Suppressor macrophage treated with lipopolysaccharide for 1 hour (primary cell): ENCODE results near the gene FUT9.
A peak's percentile ranks its signal among the peaks of the same experiment; 100 is the strongest.

Experiments used
- DNase-seq, 3 donors: peaks; one replicate each; pipeline ENCODE4 v3.0.0-alpha.2; 2020 to 2022

FUT9 gene

GRCh38 chr6:96074006-96074405 lies 58.2 kb downstream of the FUT9 start:
- DNase-seq: no peak

GRCh38 chr6:96075826-96076225 lies 60.1 kb downstream of the FUT9 start:
- DNase-seq: no peak

GRCh38 chr6:96086745-96087144 lies 71.0 kb downstream of the FUT9 start:
- no peak for DNase-seq

GRCh38 chr6:96089173-96089572 lies 73.4 kb downstream of the FUT9 start:
- no peak for DNase-seq

GRCh38 chr6:96094077-96094476 lies 78.3 kb downstream of the FUT9 start:
- DNase-seq: no peak

GRCh38 chr6:96099069-96099468 lies 83.3 kb downstream of the FUT9 start:
- no peak for DNase-seq

GRCh38 chr6:96101564-96101963 lies 85.8 kb downstream of the FUT9 start:
- no peak for DNase-seq

DNA sequence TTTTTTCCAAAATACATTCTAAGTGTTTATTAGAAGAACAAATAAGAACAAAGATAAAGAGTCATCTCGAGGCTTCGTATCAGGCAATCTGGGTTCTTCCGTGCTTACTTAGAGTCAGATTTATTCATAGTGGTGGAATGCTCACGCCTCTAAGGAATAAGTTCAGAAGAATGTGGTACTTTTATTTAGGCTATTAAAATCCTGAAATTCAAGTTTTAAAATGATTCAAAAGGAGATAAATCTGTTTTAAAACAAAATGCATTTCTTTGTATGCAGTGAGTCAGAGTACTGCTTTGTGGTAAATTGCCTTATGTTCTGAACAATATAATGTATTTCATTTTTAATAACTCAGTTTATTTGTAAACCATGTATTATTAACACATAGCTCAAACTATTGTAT lies 89.1 kb downstream of the FUT9 start:
- no peak for DNase-seq

- DNase-seq: no peak
Measured at GRCh38 chr6:96110878-96111277, 95.1 kb downstream of the FUT9 start.

DNA sequence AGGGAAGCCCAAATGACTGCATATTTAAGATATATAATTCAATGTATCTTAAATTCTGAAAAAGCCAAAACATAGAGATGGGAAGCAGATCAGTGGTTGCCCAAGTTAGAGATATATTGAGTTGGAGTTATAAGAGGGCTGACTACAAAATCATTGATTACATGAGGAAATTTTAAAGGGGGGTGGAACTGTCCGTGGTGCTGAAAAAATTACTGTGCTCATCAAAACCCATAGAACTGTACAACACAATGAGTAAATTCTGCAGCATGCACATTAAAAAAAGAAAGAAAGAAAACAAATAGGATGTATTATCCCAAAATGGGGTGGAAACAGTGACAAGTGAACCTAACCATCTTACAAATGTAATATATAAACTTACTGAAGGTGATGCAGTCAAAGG lies 100.9 kb downstream of the FUT9 start:
- peak in 2 of 3 donors; percentile 10 for DNase-seq

DNA sequence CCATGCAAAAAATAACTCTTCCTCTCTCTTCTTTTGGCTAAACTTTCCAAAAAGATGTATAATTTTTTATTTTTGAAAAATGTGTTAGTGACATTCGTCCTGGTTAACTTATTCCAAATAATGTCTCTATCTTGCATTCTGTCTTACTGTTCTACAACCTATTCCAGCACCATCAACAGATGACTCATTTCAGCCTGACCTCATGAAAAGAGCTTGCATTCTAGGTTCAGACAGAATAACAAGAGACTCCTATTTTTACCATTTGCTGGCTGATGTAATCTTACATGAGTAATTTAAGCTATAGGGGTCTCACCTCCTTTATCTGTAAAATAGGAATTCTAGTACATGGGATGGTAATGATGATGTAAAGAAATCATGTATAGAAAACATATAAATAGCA lies 109.0 kb downstream of the FUT9 start:
- DNase-seq: no peak

DNA sequence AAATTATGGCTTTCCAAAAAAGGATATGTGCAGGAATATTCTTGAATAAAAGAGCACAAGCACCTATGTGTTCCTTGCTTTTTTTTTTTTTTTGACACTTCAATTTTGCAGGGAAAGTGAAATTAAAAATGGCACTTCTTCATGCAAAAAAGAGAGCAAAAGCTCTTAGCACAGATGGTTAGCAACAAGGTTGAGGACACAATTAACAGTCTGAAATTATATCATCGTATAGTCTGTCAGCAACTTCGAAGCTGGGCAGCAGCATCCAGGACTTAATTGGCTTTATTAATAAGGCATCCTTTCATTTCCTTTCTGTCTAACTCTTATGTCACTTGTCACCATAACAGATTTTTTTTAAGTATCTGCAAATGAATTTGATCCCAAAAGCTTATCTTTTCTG lies 122.6 kb downstream of the FUT9 start:
- no peak for DNase-seq

DNA sequence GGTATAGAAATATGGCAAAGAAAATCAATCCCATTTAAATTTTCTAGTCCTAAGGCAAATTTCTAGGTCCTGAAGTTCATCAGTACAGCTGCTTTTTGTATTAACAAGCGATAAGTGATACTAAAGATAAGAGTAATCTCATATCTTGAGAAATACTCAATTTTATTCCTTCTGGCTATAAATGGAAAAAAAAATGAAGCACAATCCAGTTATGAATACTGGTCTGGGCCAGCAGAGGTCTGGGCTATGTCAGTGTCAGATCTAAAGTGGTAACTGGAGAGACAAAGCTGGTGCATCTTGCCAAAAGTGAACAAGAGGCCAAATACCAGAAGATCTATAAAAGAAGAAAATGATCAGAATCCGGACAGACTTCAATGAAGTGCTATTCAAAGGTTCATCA lies 126.4 kb downstream of the FUT9 start:
- DNase-seq: no peak

- no peak for DNase-seq
Measured at GRCh38 chr6:96150431-96150830, 134.7 kb downstream of the FUT9 start.

GRCh38 chr6:96151707-96152106 lies 135.9 kb downstream of the FUT9 start:
- no peak for DNase-seq

DNA sequence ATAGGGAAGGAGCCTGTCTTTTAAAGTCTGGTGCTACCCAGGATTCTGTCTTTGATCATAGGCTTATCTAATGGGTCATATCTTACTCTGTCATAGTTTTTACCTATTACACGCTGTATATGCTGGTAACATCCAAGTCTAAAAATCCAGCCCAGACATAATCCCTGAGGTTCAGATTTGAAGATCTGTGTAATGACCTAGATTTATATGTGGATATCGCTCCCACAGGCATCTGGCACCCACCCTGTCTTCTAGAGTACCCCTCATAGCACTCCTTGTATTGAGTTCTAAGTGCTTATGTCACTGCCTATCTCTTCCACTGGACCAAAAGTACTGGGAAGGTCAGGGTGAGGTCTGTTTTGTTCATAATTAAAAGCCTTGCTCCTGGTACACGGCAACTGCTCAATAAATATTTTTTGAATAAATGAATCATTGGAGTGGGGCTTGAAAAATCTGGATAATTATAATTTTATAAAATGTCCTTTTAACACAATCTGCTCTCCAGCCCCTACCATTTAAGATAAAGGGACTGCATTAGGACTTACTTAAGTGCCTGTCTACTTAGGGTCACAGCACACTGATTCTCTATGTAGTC lies 136.4 kb downstream of the FUT9 start:
- no peak for DNase-seq

- DNase-seq: no peak
Measured at GRCh38 chr6:96153775-96154174, 138.0 kb downstream of the FUT9 start.

GRCh38 chr6:96156425-96156824 lies 140.7 kb downstream of the FUT9 start:
- DNase-seq: no peak

DNA sequence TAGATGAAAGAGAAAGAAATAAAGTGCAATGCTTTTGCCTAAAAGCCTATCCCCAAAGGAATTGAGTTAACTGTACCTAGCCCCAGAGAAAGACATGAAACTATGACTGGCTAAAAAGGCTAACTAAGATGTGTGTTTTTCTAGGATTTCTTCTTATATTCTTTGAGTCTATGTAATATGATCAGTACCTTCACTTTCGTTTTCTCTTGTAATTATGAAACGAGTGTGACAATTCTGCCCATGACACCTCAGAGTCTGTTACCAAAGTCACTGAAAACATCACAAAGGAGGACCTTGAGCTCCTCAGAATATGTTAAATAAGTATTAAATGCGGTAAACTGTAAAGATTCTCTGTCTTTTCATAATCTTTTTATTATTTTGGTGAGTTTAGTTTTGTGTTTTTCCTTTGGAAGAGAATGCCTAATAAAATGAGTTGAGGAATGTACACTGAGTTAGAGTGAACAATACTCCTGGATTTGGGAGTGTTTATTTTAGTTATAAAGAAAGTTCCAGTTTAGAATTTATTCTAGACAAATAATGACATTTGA lies 141.3 kb downstream of the FUT9 start:
- no peak for DNase-seq

DNA sequence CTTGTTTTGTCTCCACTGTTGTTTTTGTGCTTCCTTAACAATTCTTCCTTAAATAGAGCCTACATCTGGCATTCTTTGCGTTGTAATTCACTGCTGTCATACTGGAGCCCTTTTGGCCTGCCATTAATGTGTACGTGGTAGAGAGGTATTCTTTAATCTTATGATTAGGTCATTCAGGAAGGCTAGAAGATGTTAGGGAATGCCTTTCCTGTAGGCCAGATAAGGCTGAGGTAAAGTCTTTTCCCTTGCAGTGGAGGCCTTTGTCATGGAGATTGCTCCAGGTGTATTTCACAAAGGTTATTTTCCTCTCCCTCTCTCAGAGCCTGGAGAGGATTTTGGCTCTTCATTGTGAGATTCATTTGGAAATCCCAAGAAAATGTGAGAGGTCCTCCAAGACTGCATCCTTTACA lies 146.9 kb downstream of the FUT9 start:
- no peak for DNase-seq

DNA sequence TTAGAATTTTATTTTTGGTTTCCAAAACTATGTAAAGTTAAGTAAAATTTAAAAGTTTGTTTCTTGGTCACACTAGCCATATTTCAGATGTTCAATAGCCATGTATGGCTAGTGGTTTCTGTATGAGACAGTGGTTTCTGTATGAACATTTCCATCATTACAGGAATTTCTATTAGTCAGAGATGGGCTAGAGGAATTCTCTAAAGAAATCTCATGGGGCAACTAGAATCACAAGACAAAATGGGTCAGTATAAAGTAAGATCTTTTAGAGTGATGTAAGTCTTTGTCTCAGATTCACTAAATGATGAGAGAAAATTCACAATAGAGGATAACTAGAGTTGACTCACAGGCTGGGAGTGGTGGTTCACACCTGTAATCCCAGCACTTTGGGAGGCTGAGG lies 149.0 kb downstream of the FUT9 start:
- DNase-seq: no peak

DNA sequence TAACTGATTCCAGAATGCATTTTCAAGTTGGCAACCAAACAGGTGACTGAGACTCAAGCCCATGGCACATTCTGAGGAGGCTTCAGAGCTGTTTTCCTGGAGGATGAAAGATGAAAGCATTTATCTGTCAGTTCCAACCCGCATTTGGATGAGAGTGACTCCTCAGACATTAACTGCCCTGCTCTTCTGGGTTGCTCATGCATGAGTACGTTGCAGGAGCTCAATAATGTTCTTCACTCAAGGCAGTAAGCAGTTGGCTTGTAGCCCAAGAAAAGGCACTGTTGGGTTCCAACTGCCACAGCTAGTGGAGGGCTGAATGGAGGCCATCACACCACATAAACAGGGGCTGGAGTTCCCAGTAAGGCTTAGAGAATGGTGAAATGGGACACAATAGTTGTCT lies 155.3 kb downstream of the FUT9 start:
- DNase-seq: no peak

GRCh38 chr6:96184798-96185197 lies 169.0 kb downstream of the FUT9 start:
- DNase-seq: no peak

GRCh38 chr6:96186094-96186493 lies 170.3 kb downstream of the FUT9 start:
- no peak for DNase-seq

GRCh38 chr6:96186516-96187195 lies 170.9 kb downstream of the FUT9 start:
- no peak for DNase-seq
